SK-N-SH (cell line): ENCODE data around the gene TMEM225B. TPM values are rescaled to one million over a fixed set of nuclear protein-coding genes. Genes with fewer than 3 reads are reported as not detected.

Source experiments
- CTCF ChIA-PET: fragments of 300-600, 350-600 bp; formaldehyde crosslinking; extraction: SDS; loops from one replicate; lab custom pipeline; 2021; lab: Yijun Ruan, JAX
- POLR2A ChIA-PET: fragments of 350-600 bp; sonication (Branson Sonifier 250); formaldehyde crosslinking; extraction: SDS; loops from one replicate; lab custom pipeline; 2020; ENCODE audit warnings: antibody characterized with exemption, inconsistent platforms; lab: Yijun Ruan, JAX
- DNase-seq: peaks from one replicate; pipeline ENCODE4 v3.0.0; 2012
- H2AFZ ChIP-seq: fragments of 200-600 bp; sonication (generic); 2 replicates; pipeline ENCODE4 v1.8.1; 2016; ENCODE audit warnings: antibody characterized with exemption, mild to moderate bottlenecking, low read depth
- H3F3A ChIP-seq: fragments of 200-600 bp; sonication (generic); replicated peaks from 2 replicates; pipeline ENCODE3; 2016; ENCODE audit warnings: antibody characterized with exemption, mild to moderate bottlenecking; ENCODE audit not compliant: insufficient read depth
- H3K27ac ChIP-seq, 2 experiments: fragments of 200-500 bp in 1 of 2; fragments of 200-600 bp in 1 of 2; sonication (Bioruptor generic) in 1 of 2; sonication (generic), shearing (Covaris generic) in 1 of 2; 2 replicates each; pipeline versions ENCODE4 v1.5.1 to v1.6.1; 2014 to 2016; ENCODE audit warnings: low read depth in 2 of 2, inconsistent platforms in 1 of 2, low read length in 1 of 2, mild to moderate bottlenecking in 1 of 2, mixed read lengths in 1 of 2
- H3K27me3 ChIP-seq: fragments of 200-600 bp; sonication (generic), shearing (Covaris generic); 2 replicates; pipeline ENCODE4 v1.6.1; 2016; ENCODE audit warnings: mixed run types; ENCODE audit not compliant: insufficient read depth
- H3K36me3 ChIP-seq, 2 experiments: fragments of 200-500 bp in 1 of 2; fragments of 200-600 bp in 1 of 2; sonication (Bioruptor generic) in 1 of 2; sonication (generic) in 1 of 2; replicated peaks in 1 of 2; 2 replicates each; pipeline versions ENCODE3 to v1.5.1; 2014 to 2016; ENCODE audit warnings: low read length in 1 of 2, mild to moderate bottlenecking in 1 of 2; ENCODE audit not compliant: insufficient read depth in 2 of 2, control insufficient read depth in 1 of 2
- H3K4me1 ChIP-seq, 2 experiments: fragments of 200-500 bp in 1 of 2; fragments of 200-600 bp in 1 of 2; sonication (Bioruptor generic) in 1 of 2; sonication (generic), shearing (Covaris generic) in 1 of 2; 2 replicates each; pipeline versions ENCODE4 v1.5.1 to v1.6.1; 2014 to 2016; ENCODE audit warnings: low read depth in 1 of 2, low read length in 1 of 2, mixed run types in 1 of 2; ENCODE audit not compliant: insufficient read depth in 2 of 2, control insufficient read depth in 1 of 2
- H3K4me2 ChIP-seq: fragments of 200-600 bp; sonication (generic), shearing (Covaris generic); 2 replicates; pipeline ENCODE4 v1.6.1; 2017; ENCODE audit warnings: mixed run types
- H3K4me3 ChIP-seq, 2 experiments: fragments of 200-500 bp in 1 of 2; fragments of 200-600 bp in 1 of 2; sonication (Bioruptor generic) in 1 of 2; sonication (generic), shearing (Covaris generic) in 1 of 2; 2 replicates each; pipeline versions ENCODE4 v1.5.1 to v1.8.1; 2014 to 2016; ENCODE audit warnings: low read depth in 2 of 2, inconsistent platforms in 1 of 2, low read length in 1 of 2, mild to moderate bottlenecking in 1 of 2, mixed read lengths in 1 of 2, moderate library complexity in 1 of 2
- H3K79me2 ChIP-seq: fragments of 200-600 bp; sonication (generic); 2 replicates; pipeline ENCODE4 v1.8.1; 2017; ENCODE audit warnings: mild to moderate bottlenecking; ENCODE audit not compliant: insufficient read depth
- H3K9ac ChIP-seq: fragments of 200-600 bp; sonication (generic); 2 replicates; pipeline ENCODE4 v1.6.1; 2017; ENCODE audit warnings: mixed run types
- H3K9me2 ChIP-seq: fragments of 200-600 bp; sonication (generic); 2 replicates; pipeline ENCODE4 v1.6.1; 2017; ENCODE audit warnings: mixed run types
- H3K9me3 ChIP-seq: fragments of 200-600 bp; sonication (generic); 2 replicates; pipeline ENCODE4 v1.6.1; 2017; ENCODE audit warnings: mixed run types, mild to moderate bottlenecking, moderate library complexity
- H4K20me1 ChIP-seq: fragments of 200-600 bp; sonication (generic); 2 replicates; pipeline ENCODE4 v1.6.1; 2017; ENCODE audit warnings: mild to moderate bottlenecking, mixed run types; ENCODE audit not compliant: insufficient read depth
- CHD2 ChIP-seq: fragments of 150-350 bp; IDR thresholded peaks from 2 replicates; pipeline ENCODE4 v1.6.1; 2018; ENCODE audit warnings: low read length; ENCODE audit not compliant: partially characterized antibody
- ELF1 ChIP-seq: IDR thresholded peaks from 2 replicates; pipeline ENCODE4 v1.4.0; 2012
- FOXJ3 ChIP-seq: sonication (generic); formaldehyde crosslinking; IDR thresholded peaks from 2 replicates; pipeline ENCODE4 v1.5.1; 2020; ENCODE audit warnings: mild to moderate bottlenecking, missing genetic modification reagents
- GABPA ChIP-seq: IDR thresholded peaks from 2 replicates; pipeline ENCODE4 v1.4.0; 2012; ENCODE audit warnings: low read depth, mild to moderate bottlenecking
- GATA2 ChIP-seq: sonication (generic); formaldehyde crosslinking; IDR thresholded peaks from 2 replicates; pipeline ENCODE4 v1.5.0; 2020; ENCODE audit warnings: mild to moderate bottlenecking, missing genetic modification reagents
- MEF2A ChIP-seq: IDR thresholded peaks from 2 replicates; pipeline ENCODE4 v1.4.0; 2012; ENCODE audit warnings: low read depth, borderline replicate concordance
- MXI1 ChIP-seq: IDR thresholded peaks from 2 replicates; pipeline ENCODE4 v1.6.1; 2012; ENCODE audit warnings: mild to moderate bottlenecking, low read depth, low read length, improper control_type of control experiment
- NFIC ChIP-seq: IDR thresholded peaks from 2 replicates; pipeline ENCODE4 v1.4.0; 2012; ENCODE audit warnings: borderline replicate concordance
- POLR2AphosphoS5 ChIP-seq: IDR thresholded peaks from 2 replicates; pipeline ENCODE4 v1.6.1; 2012; ENCODE audit warnings: low read depth, low read length
- RAD21 ChIP-seq: IDR thresholded peaks from 2 replicates; pipeline ENCODE4 v1.6.1; 2012; ENCODE audit warnings: mild to moderate bottlenecking, low read length
- SIN3A ChIP-seq: IDR thresholded peaks from 2 replicates; pipeline ENCODE4 v1.6.1; 2012; ENCODE audit warnings: low read depth, mild to moderate bottlenecking, low read length, moderate library complexity, borderline replicate concordance
- TAF1 ChIP-seq: IDR thresholded peaks from 2 replicates; pipeline ENCODE4 v1.6.1; 2012; ENCODE audit warnings: low read depth, mild to moderate bottlenecking, low read length, moderate library complexity, borderline replicate concordance
- TEAD4 ChIP-seq: IDR thresholded peaks from 2 replicates; pipeline ENCODE4 v1.4.0; 2012; ENCODE audit warnings: mild to moderate bottlenecking, borderline replicate concordance; ENCODE audit not compliant: insufficient read depth
- YY1 ChIP-seq: IDR thresholded peaks from 2 replicates; pipeline ENCODE4 v1.4.0; 2012; ENCODE audit warnings: low read depth, mild to moderate bottlenecking
- WGBS: methylation state at CpG from one replicate; pipeline ENCODE4 v1.1.6; 2017; ENCODE audit warnings: low lambda C conversion rate; 5-methylcytosine and 5-hydroxymethylcytosine counted together
- polyA plus RNA-seq, 3 experiments: library from polyadenylated mRNA; depleted of rRNA; stranded (reverse); fragments of >200 nt; gene quantifications; 2 replicates each; pipeline ENCODE4 v1.2.3, GENCODE V29; 2012
- TF ChIP-seq, protein P1 (sequence below): fragments of 150-350 bp; IDR thresholded peaks from 2 replicates; pipeline ENCODE4 v1.6.1; 2016; ENCODE audit warnings: mild to moderate bottlenecking, low read depth, low read length
- TF ChIP-seq, protein P2 (sequence below): IDR thresholded peaks from 2 replicates; pipeline ENCODE4; 2012
- TF ChIP-seq, protein P3 (sequence below): IDR thresholded peaks from 2 replicates; pipeline ENCODE4 v1.4.0; 2012; ENCODE audit warnings: low read depth, borderline replicate concordance
- TF ChIP-seq, protein P4 (sequence below): fragments of 200-600 bp; sonication (generic); IDR thresholded peaks from 2 replicates; pipeline ENCODE4 v1.6.1; 2017; ENCODE audit warnings: antibody characterized with exemption, mild to moderate bottlenecking, moderate library complexity
- TF ChIP-seq, protein P5 (sequence below): IDR thresholded peaks from 2 replicates; pipeline ENCODE4 v1.4.0; 2012; ENCODE audit warnings: low read depth, borderline replicate concordance
- TF ChIP-seq, protein P6 (sequence below): fragments of 150-350 bp; IDR thresholded peaks from 2 replicates; pipeline ENCODE4 v1.6.1; 2017; ENCODE audit warnings: antibody characterized with exemption, low read length, low read depth, borderline replicate concordance

The TMEM225B gene
- polyA plus RNA-seq, 1 of the 3 experiments (the other 2 are of a cell fraction) = 1.5 TPM

DNA sequence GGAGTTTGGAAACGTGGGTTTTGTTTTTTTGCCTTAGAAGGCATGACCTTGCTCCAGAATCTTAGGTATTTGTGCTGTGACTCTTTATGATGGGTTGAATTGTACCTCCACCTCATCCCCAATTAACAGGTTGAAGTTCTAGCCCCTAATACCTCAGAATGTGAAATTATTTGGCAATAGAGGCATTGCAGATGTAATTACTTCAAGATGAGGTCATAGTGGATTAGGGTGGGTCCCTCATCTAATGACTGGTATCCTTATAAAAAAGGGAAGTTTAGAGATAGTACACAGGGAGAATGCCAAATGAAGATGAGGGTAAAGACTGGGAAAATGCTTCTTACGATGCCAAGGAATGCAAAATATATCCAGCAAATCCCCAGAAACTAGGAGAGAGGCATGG lies 43.1 kb upstream of the TMEM225B start:
- peaks cover 75% of the 10 kb centered on the region for H3K79me2 ChIP-seq
- H3F3A ChIP-seq = peaks cover 27% of the 10 kb centered on the region
- POLR2A ChIA-PET = no interaction called here
- no peaks in the 10 kb centered on the region for H3K9me3 ChIP-seq
- TF ChIP-seq, protein P1, sequence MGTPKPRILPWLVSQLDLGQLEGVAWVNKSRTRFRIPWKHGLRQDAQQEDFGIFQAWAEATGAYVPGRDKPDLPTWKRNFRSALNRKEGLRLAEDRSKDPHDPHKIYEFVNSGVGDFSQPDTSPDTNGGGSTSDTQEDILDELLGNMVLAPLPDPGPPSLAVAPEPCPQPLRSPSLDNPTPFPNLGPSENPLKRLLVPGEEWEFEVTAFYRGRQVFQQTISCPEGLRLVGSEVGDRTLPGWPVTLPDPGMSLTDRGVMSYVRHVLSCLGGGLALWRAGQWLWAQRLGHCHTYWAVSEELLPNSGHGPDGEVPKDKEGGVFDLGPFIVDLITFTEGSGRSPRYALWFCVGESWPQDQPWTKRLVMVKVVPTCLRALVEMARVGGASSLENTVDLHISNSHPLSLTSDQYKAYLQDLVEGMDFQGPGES = no peak
- TF ChIP-seq GABPA (no peak), CHD2 (no peak), ELF1 (no peak), RAD21 (no peak), TEAD4 (no peak), FOXJ3 (CRISPR knock-in tag) (no peak), SIN3A (no peak), MEF2A (no peak), POLR2AphosphoS5 (no peak), GATA2 (CRISPR knock-in tag) (no peak), TAF1 (no peak), NFIC (no peak), YY1 (no peak), MXI1 (no peak)
- TF ChIP-seq, protein P2, sequence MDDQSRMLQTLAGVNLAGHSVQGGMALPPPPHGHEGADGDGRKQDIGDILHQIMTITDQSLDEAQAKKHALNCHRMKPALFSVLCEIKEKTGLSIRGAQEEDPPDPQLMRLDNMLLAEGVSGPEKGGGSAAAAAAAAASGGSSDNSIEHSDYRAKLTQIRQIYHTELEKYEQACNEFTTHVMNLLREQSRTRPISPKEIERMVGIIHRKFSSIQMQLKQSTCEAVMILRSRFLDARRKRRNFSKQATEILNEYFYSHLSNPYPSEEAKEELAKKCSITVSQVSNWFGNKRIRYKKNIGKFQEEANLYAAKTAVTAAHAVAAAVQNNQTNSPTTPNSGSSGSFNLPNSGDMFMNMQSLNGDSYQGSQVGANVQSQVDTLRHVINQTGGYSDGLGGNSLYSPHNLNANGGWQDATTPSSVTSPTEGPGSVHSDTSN = no peak
- TF ChIP-seq, protein P3, sequence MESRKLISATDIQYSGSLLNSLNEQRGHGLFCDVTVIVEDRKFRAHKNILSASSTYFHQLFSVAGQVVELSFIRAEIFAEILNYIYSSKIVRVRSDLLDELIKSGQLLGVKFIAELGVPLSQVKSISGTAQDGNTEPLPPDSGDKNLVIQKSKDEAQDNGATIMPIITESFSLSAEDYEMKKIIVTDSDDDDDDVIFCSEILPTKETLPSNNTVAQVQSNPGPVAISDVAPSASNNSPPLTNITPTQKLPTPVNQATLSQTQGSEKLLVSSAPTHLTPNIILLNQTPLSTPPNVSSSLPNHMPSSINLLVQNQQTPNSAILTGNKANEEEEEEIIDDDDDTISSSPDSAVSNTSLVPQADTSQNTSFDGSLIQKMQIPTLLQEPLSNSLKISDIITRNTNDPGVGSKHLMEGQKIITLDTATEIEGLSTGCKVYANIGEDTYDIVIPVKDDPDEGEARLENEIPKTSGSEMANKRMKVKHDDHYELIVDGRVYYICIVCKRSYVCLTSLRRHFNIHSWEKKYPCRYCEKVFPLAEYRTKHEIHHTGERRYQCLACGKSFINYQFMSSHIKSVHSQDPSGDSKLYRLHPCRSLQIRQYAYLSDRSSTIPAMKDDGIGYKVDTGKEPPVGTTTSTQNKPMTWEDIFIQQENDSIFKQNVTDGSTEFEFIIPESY = no peak
- TF ChIP-seq, protein P4, sequence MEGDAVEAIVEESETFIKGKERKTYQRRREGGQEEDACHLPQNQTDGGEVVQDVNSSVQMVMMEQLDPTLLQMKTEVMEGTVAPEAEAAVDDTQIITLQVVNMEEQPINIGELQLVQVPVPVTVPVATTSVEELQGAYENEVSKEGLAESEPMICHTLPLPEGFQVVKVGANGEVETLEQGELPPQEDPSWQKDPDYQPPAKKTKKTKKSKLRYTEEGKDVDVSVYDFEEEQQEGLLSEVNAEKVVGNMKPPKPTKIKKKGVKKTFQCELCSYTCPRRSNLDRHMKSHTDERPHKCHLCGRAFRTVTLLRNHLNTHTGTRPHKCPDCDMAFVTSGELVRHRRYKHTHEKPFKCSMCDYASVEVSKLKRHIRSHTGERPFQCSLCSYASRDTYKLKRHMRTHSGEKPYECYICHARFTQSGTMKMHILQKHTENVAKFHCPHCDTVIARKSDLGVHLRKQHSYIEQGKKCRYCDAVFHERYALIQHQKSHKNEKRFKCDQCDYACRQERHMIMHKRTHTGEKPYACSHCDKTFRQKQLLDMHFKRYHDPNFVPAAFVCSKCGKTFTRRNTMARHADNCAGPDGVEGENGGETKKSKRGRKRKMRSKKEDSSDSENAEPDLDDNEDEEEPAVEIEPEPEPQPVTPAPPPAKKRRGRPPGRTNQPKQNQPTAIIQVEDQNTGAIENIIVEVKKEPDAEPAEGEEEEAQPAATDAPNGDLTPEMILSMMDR = no peak
- TF ChIP-seq, protein P5, sequence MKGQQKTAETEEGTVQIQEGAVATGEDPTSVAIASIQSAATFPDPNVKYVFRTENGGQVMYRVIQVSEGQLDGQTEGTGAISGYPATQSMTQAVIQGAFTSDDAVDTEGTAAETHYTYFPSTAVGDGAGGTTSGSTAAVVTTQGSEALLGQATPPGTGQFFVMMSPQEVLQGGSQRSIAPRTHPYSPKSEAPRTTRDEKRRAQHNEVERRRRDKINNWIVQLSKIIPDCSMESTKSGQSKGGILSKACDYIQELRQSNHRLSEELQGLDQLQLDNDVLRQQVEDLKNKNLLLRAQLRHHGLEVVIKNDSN = no peak
- TF ChIP-seq, protein P6, sequence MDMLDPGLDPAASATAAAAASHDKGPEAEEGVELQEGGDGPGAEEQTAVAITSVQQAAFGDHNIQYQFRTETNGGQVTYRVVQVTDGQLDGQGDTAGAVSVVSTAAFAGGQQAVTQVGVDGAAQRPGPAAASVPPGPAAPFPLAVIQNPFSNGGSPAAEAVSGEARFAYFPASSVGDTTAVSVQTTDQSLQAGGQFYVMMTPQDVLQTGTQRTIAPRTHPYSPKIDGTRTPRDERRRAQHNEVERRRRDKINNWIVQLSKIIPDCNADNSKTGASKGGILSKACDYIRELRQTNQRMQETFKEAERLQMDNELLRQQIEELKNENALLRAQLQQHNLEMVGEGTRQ = no peak
- no peak overlapping the region for H3K4me2 ChIP-seq
- WGBS = 86% methylated on average over 2 of the region's 2 CpGs
- H3K27me3 ChIP-seq = no peaks in the 10 kb centered on the region
- no peaks in the 10 kb centered on the region for H4K20me1 ChIP-seq
- H3K9ac ChIP-seq = no peak overlapping the region
- H3K27ac ChIP-seq = no peak overlapping the region
- peaks cover 29 to 34% of the 10 kb centered on the region in 2 experiments for H3K36me3 ChIP-seq
- no peak overlapping the region for H3K4me3 ChIP-seq
- peaks cover 14 to 18% of the 10 kb centered on the region in 2 experiments; a peak in 3 of 4 replicates for H3K4me1 ChIP-seq
- no peaks in the 10 kb centered on the region for H3K9me2 ChIP-seq
- no peak overlapping the region for H2AFZ ChIP-seq
- DNase-seq = no peak
- CTCF ChIA-PET = no interaction called here
